ENCODE data around the gene PADI4. TPM values are rescaled to one million over a fixed set of nuclear protein-coding genes. Genes with fewer than 3 reads are reported as not detected.
"Not testable (repeated sequence)": the region's sequence is repeated elsewhere in the genome, so short reads cannot be mapped to it uniquely, and the experiment has no call there.

PADI4 gene
- total RNA-seq, 1 donor from 2014 or later = not detected

- no peak for DNase-seq (ENCODE audit: low spot score)
These were observed 69.4 kb downstream of the PADI4 start for GRCh38 chr1:17377325-17377953.

DNA sequence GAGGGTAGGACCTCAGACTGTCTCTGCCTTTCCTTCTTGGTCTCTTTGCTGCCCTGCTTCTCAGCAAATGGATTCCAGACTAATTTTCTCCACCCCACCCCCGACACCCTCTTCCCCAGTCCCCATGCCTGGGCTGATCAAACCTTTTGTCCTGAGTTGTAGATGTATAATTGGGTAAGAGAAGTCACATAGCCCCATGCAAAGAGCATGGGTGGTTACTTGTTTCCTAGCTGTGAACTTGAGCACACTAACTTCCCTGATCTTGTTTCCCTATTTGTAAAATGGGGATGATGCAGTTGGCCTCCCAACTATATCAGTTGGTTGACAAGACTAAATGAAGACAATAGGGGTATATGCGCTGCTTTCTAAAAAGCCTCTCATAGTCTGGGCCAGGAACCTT is 73.2 kb downstream of the PADI4 start:
- no peak for DNase-seq (ENCODE audit: low spot score)

DNA sequence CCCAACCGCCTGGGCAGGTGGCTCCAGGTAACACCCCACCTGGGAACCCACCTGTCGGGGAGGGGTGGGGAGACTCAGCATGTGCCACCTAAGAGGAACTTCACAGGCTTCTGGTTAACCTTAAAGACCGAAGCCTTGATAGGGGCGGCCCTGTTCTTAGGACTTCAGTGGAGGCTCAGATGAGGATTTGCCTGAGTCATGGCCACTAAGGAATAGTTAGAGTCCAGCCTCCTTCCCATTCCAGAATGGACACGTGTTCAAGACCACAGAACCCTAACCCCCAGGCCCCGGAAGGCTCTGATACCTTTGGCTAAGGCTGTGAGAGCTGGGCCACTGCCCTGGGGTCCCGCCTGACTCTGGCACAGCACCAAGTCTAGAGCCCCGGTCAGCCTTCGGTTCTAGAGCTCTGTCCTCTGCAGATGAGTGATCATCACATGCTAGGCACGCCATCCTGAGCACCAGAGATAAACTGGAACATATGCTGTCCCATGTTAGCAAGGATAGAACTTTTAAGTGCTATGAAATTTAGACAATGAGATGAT is 84.3 kb downstream of the PADI4 start:
- DNase-seq (ENCODE audit: low spot score) = no peak

DNA sequence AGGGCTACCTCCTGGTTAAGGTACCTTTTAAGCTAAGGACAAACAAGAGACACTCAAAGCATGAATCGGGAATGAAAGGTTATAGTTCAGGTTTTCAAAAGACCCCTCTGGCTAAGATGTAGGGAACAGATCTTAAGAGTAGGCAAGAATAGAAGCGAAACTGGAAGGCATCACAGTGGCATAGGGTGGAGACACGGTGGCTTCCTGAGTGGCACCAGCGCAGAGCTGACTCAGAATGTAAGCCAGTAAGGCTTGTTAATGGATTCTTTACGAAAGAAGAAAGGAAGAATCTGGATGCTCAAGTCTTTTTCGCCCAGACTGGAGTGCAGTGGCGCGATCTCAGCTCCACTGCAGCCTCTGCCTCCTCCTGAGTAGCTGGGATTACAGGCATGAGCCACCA is 85.2 kb downstream of the PADI4 start:
- DNase-seq (ENCODE audit: low spot score) = no peak

DNA sequence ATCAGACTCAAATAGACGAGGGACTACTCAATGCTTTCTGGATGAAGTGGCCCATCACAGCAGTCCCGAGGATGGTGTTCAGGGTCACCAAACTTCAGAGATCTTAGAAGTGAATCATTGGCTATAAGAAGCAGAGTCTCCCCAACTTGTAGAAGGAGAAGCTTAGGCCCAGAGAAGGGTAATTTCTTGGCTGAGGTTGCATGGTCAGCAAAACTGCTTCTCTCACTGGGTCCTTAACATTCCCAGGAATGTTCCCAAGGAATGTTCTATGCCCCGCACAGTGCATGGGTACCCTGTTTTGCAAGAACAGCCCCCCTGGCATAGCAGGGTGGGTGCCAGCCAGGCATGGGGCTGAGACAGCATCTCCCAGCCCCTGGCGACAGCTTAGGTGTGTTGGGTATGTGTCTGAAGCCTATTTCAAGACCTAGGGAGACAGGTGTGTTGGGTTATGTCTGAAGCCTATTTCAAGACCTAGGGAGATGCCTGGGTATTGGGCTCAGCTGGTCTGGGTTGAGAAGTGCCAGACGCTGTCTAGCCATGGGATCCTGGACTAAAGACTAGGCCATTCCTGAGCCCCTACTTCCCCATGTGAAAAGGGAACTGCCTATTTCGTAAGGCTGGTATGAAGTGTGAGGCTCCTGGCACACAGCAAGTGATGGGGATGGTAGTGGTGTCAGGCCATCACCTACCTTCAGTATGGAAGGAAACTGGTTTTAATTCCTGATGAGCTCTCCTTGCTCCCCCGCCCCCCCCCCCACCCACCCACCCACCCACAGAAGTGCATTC is 90.1 kb downstream of the PADI4 start:
- DNase-seq (ENCODE audit: low spot score) = no peak

DNA sequence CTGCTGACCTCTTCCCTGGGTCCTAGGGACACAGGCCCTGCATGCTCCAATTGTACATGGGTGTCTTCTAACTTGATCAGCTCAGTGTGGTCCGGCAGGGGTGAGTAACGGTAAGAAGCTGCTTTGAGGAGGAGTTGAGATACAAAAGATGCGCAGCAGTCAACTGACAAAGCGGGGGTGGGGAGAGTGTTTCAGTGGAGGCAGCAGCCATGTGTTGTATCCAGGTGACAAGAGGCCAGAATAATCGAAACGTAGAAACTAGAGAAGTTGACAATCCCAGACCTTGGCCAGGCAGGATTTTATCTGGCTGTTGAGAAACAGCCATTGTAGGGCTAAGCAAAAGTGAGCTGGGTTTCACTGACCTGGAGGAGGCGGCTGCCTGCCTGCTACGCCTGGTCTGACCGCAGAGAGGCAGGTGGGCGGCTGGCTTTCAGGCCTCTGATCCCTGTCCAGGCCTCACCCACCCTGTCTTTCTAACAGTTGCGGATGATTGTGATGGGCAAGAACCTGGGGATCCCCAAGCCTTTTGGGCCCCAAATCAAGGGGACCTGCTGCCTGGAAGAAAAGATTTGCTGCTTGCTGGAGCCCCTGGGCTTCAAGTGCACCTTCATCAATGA is 92.8 kb downstream of the PADI4 start:
- DNase-seq (ENCODE audit: low spot score) = no peak

- no peak for DNase-seq (ENCODE audit: low spot score)
These were observed 93.8 kb downstream of the PADI4 start for GRCh38 chr1:17401841-17402240.

DNA sequence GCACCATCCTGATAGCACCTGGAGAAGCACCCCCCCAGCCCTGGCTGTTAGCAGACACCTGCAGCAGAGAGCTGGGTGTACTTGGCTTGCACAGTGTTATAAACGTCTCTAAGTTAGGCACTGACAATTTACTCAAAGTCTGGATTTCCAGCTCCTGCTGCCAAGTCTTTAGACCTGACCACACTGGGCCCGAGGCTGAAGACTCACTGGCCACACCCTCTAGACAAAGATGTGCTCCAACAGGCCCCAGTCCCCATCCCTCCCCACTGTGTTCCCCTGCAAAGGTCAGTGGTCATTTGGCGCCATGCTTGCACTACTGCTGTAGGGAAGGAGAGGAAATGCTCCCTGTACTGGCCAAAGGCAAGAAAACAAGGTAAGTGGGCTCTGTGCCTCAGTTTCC is 95.1 kb downstream of the PADI4 start:
- no peak for DNase-seq (ENCODE audit: low spot score)

DNA sequence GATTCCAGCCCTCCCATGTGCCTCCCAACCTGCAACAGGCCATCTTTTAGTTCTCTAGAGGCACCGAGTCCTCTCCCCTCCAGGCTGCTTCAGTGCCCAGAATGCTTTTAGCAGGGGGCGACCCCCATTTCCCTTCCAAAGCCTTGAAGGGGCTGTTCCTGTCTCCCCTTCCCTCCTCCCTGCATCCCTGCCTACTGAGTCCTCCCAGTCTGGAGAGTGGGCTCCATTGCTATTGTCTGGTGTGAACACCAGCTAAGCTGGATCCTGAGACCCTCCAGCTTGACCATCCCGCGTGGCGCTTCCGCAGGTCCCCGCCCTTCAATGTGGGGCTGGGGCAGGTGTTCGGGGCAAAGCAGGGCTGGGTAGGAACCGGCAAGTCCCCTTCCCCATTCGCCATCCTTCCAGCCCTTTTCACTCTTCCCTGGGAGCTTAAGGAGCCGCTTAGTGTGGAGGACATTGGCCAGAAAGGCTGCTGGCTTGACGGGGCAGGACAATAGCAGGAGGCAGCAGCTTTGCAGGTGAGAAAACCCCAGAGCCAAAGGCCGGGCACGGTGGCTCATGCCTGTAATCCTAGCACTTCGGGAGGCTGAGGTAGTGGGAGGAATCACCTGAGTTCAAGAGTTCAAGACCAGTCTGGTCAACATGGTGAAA is 96.2 kb downstream of the PADI4 start:
- DNase-seq (ENCODE audit: low spot score) = no peak

DNA sequence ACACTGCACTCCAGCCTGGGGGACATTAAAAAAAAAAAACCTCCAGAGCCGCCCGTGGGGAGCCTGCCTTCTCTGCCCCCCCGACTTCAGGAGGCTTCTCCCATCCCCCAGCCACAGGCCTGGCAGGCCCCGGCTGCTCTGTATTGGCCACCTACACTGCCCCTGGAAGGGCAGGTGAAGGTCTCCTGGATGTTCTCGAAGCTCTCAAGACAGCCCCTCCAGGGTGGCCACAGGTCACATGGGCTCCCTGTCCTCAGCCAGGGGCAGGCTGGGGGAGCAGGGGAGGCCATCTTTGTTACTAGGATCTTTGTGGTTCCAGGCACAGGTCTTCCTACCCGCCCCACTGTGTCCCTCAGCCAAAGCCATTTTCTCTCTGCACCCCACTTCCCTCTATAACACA is 96.8 kb downstream of the PADI4 start:
- no peak for DNase-seq (ENCODE audit: low spot score)

DNA sequence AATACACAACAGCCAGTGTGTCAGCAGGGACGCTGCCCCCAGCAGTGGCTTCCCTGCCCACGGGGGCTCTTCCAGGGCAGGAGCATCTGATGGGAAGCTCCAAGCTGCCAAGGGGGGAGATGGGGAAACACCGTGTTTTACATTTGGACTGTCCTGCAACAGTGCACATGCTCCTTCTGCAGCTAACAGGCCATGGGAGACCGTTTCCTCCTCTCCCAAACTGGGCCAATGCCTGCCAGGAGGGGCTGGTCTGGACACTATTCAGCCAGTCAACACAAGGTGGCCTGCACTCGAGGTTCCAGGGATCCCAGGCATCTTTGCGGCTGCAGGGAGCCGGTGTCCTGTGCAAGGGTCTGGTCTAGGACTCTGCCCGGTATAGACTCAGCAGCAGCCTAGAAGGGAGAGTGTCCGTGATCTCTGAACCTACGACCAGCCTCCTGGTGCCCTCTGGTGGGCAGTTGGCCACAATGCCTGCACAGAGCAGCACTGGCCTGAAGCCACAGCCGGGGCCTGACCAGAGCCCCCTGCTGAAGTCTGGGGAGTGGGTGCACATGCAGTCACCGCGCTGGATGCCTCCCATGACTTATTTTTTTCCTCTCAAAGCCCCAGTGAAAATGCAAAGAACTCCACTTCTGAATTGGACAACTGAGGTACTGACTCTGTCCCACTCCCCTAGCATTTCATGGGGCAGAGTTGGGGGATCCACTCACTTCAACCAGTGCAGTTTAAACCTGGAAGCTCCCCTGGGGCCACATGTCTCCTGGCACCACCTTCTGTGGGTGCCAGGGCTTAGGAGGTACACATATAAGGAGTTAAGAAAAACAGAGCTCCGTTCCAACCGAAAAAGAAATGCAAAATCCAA is 98.1 kb downstream of the PADI4 start:
- DNase-seq (ENCODE audit: low spot score) = peak; percentile 62

- DNase-seq (ENCODE audit: low spot score) = not testable (repeated sequence)
These were observed 98.9 kb downstream of the PADI4 start for GRCh38 chr1:17406760-17407475.

DNA sequence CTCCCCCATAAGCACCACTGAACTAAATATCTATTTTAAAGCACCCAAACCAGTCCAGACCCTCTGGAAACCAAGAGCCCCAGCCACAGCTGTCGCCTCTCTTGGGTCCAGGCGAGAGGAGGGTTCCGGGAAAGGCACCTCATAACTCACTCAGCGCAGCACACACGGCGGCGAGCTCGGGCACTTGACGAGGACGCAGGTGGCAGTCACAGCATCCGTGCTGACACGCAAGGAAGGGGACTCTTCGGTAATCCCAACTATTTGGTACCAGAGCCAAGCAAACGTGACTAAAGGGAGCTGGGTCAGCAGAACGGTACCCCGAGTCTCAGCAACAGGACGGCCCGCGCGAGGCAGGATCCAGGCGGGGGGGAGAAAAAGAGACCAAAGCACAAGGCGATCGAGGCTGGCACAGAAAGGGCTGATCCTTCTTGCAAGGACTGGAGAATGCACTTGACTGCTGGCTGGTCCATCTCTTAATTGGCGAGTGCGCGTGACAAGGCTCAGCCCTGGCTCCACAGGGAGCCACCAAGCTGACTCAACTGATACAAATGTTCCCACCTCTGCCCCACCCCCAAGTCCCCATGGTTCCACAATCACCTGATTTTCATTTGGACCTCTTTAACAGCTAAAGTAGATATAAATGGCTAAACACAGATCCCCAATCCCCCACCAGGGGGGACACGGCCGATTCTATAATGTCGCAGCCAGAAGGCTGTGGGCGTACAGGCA is 100.0 kb downstream of the PADI4 start:
- not testable (repeated sequence) for DNase-seq (ENCODE audit: low spot score)

- no peak for DNase-seq (ENCODE audit: low spot score)
These were observed 101.4 kb downstream of the PADI4 start for GRCh38 chr1:17409391-17409811.

GRCh38 chr1:17412093-17412870 is 104.3 kb downstream of the PADI4 start:
- DNase-seq (ENCODE audit: low spot score) = peak; percentile 35

All from umbilical cord (tissue), 2 donors.